ENCODE results near the gene SBF1. TPM values are rescaled to one million over a fixed set of nuclear protein-coding genes. Genes with fewer than 3 reads are reported as not detected.

Gene SBF1, protein sequence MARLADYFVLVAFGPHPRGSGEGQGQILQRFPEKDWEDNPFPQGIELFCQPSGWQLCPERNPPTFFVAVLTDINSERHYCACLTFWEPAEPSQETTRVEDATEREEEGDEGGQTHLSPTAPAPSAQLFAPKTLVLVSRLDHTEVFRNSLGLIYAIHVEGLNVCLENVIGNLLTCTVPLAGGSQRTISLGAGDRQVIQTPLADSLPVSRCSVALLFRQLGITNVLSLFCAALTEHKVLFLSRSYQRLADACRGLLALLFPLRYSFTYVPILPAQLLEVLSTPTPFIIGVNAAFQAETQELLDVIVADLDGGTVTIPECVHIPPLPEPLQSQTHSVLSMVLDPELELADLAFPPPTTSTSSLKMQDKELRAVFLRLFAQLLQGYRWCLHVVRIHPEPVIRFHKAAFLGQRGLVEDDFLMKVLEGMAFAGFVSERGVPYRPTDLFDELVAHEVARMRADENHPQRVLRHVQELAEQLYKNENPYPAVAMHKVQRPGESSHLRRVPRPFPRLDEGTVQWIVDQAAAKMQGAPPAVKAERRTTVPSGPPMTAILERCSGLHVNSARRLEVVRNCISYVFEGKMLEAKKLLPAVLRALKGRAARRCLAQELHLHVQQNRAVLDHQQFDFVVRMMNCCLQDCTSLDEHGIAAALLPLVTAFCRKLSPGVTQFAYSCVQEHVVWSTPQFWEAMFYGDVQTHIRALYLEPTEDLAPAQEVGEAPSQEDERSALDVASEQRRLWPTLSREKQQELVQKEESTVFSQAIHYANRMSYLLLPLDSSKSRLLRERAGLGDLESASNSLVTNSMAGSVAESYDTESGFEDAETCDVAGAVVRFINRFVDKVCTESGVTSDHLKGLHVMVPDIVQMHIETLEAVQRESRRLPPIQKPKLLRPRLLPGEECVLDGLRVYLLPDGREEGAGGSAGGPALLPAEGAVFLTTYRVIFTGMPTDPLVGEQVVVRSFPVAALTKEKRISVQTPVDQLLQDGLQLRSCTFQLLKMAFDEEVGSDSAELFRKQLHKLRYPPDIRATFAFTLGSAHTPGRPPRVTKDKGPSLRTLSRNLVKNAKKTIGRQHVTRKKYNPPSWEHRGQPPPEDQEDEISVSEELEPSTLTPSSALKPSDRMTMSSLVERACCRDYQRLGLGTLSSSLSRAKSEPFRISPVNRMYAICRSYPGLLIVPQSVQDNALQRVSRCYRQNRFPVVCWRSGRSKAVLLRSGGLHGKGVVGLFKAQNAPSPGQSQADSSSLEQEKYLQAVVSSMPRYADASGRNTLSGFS (N-terminal part only)
- 15.8 TPM for polyA plus RNA-seq (2013, experiment 1 of 2)
- 15.4 TPM for polyA plus RNA-seq (2013, experiment 2 of 2)

DNA sequence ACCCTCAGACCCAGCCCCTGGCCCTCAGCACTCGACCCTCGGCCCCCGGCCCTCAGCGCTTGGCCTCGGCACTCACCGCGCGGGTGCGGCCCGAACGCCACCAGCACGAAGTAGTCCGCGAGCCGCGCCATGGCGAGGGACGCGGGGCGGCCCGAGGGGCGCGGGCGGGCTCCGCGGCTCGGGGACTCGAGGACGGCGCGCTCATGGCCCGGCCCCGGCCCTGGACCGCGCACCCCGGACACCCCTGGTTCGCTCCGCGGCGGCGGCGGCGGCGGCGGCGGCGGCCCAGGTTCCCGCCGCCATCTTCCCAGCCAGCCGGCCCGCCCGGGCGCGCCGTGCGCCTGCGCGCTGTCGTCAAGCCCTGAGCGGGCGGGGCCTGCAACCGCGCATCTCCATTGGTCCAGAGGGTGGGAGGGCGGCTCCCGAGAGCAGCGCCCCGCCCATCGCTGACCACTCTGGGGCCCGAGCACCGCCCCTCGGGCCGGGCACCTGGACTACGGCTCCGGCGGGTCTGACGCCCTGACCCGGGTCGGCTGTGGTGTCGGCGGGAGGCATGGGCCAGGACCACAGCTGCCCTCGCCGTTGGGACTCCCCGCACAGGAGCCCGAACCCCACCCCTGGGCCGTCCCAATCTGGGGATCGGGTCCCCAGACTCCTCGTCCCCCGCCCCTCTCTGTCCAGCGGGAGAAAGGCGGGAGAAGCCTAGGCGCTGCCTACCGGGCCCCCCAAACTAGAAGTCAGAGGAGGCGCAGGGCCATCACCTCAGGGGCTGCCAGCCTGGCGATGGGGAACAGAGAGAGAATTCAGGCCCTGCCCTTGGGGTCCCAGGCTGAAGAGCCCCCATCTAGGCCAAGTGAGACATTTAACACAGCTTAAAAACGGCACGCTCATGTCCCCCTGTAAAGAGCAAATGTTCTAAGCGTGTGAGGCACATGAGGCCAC is at the start of gene SBF1:
Gene SBF1, minus strand, starts transcription at position 326 of the 942 bp plus-strand sequence. Its CDS starts 195 bp downstream, at position 131.
- Histone ChIP-seq H3K23ac (ENCODE audit: low read length) (peak within 1 kb of the TSS; percentile 95), H2BK5ac (ENCODE audit: low read length) (no peak within 1 kb of the TSS), H3K79me2 (ENCODE audit: control insufficient read depth, insufficient read depth, low read length) (peaks cover 39% of the 10 kb centered on the region), H3K4me1 (ENCODE audit: control insufficient read depth, low read depth, low read length) (peaks cover 11% of the 10 kb centered on the region), H3K4me3 (ENCODE audit: low read length) (peak within 1 kb of the TSS; percentile 67), H3K27ac (ENCODE audit: low read depth, low read length) (peak within 1 kb of the TSS; percentile 22), H3K36me3 (ENCODE audit: control insufficient read depth, insufficient read depth, low read length) (no peaks in the 10 kb centered on the region), H3K79me1 (ENCODE audit: low read length) (peaks cover 25% of the 10 kb centered on the region), H3K27me3 (ENCODE audit: insufficient read depth, low read length, poor library complexity) (no peaks in the 10 kb centered on the region), H3K4me2 (ENCODE audit: low read length) (peak within 1 kb of the TSS; percentile 92), H2BK15ac (replicated peaks; ENCODE audit: low read depth) (no peak within 1 kb of the TSS), H3K56ac (ENCODE audit: low read length) (peak within 1 kb of the TSS; percentile 91), H3K9ac (ENCODE audit: low read length) (peak within 1 kb of the TSS; percentile 86), H2AK5ac (ENCODE audit: low read length) (peak within 1 kb of the TSS; percentile 54), H4K5ac (ENCODE audit: low read length) (no peak within 1 kb of the TSS), H2BK120ac (ENCODE audit: low read depth, low read length) (no peak within 1 kb of the TSS), H4K8ac (ENCODE audit: low read depth, low read length) (peak within 1 kb of the TSS; percentile 66), H3K18ac (ENCODE audit: low read length) (peak within 1 kb of the TSS; percentile 75), H3K4ac (ENCODE audit: low read depth, low read length) (peak within 1 kb of the TSS; percentile 57)
- no CpG with 5 or more reads among the region's 97 CpGs for WGBS (ENCODE audit: extremely low coverage, insufficient coverage, low lambda C conversion rate)
- peak; percentile 92 for DNase-seq

- no peak for DNase-seq
- H4K8ac ChIP-seq (ENCODE audit: low read depth, low read length) = no peak overlapping the region
- H2BK5ac ChIP-seq (ENCODE audit: low read length) = no peak overlapping the region
- H3K23ac ChIP-seq (ENCODE audit: low read length) = no peak overlapping the region
- no peak overlapping the region for H3K18ac ChIP-seq (ENCODE audit: low read length)
- H3K27me3 ChIP-seq (ENCODE audit: insufficient read depth, low read length, poor library complexity) = peaks cover 4% of the 10 kb centered on the region
- no peak overlapping the region for H3K27ac ChIP-seq (ENCODE audit: low read depth, low read length)
- peaks cover 1% of the 10 kb centered on the region for H3K36me3 ChIP-seq (ENCODE audit: control insufficient read depth, insufficient read depth, low read length)
- H2BK120ac ChIP-seq (ENCODE audit: low read depth, low read length) = no peak overlapping the region
- no peak overlapping the region for H4K5ac ChIP-seq (ENCODE audit: low read length)
- H3K79me1 ChIP-seq (ENCODE audit: low read length) = no peaks in the 10 kb centered on the region
- no peak overlapping the region for H3K4me3 ChIP-seq (ENCODE audit: low read length)
- H2AK5ac ChIP-seq (ENCODE audit: low read length) = no peak overlapping the region
- H3K4me1 ChIP-seq (ENCODE audit: control insufficient read depth, low read depth, low read length) = peaks cover 2% of the 10 kb centered on the region
- WGBS (ENCODE audit: extremely low coverage, insufficient coverage, low lambda C conversion rate) = no CpG with 5 or more reads among the region's 25 CpGs
- peak overlapping the region; percentile 96 for H3K56ac ChIP-seq (ENCODE audit: low read length)
- H3K4ac ChIP-seq (ENCODE audit: low read depth, low read length) = no peak overlapping the region
- H3K4me2 ChIP-seq (ENCODE audit: low read length) = peak overlapping the region; percentile 74
- H3K79me2 ChIP-seq (ENCODE audit: control insufficient read depth, insufficient read depth, low read length) = no peaks in the 10 kb centered on the region
- H2BK15ac ChIP-seq (replicated peaks; ENCODE audit: low read depth) = no peak overlapping the region
- H3K9ac ChIP-seq (ENCODE audit: low read length) = peak overlapping the region; percentile 98
Measured at GRCh38 chr22:50523806-50524675, 49.2 kb upstream of the SBF1 start.

- no peak overlapping the region for H2BK5ac ChIP-seq (ENCODE audit: low read length)
- no peak overlapping the region for H3K56ac ChIP-seq (ENCODE audit: low read length)
- H2BK15ac ChIP-seq (replicated peaks; ENCODE audit: low read depth) = no peak overlapping the region
- H3K4me1 ChIP-seq (ENCODE audit: control insufficient read depth, low read depth, low read length) = peaks cover 2% of the 10 kb centered on the region
- H3K27ac ChIP-seq (ENCODE audit: low read depth, low read length) = no peak overlapping the region
- no peak overlapping the region for H4K8ac ChIP-seq (ENCODE audit: low read depth, low read length)
- H3K4ac ChIP-seq (ENCODE audit: low read depth, low read length) = no peak overlapping the region
- WGBS (ENCODE audit: extremely low coverage, insufficient coverage, low lambda C conversion rate) = no CpG with 5 or more reads among the region's 16 CpGs
- H2BK120ac ChIP-seq (ENCODE audit: low read depth, low read length) = no peak overlapping the region
- H3K18ac ChIP-seq (ENCODE audit: low read length) = no peak overlapping the region
- H3K36me3 ChIP-seq (ENCODE audit: control insufficient read depth, insufficient read depth, low read length) = peaks cover 3% of the 10 kb centered on the region
- H3K4me2 ChIP-seq (ENCODE audit: low read length) = no peak overlapping the region
- no peak overlapping the region for H3K23ac ChIP-seq (ENCODE audit: low read length)
- H3K9ac ChIP-seq (ENCODE audit: low read length) = no peak overlapping the region
- no peak overlapping the region for H2AK5ac ChIP-seq (ENCODE audit: low read length)
- no peak overlapping the region for H3K4me3 ChIP-seq (ENCODE audit: low read length)
- H3K79me2 ChIP-seq (ENCODE audit: control insufficient read depth, insufficient read depth, low read length) = no peaks in the 10 kb centered on the region
- no peak overlapping the region for H4K5ac ChIP-seq (ENCODE audit: low read length)
- no peak for DNase-seq
- no peaks in the 10 kb centered on the region for H3K79me1 ChIP-seq (ENCODE audit: low read length)
- H3K27me3 ChIP-seq (ENCODE audit: insufficient read depth, low read length, poor library complexity) = no peaks in the 10 kb centered on the region
Measured at GRCh38 chr22:50523458-50523805, 48.6 kb upstream of the SBF1 start.

- H3K4me2 ChIP-seq (ENCODE audit: low read length) = no peak overlapping the region
- no peaks in the 10 kb centered on the region for H3K27me3 ChIP-seq (ENCODE audit: insufficient read depth, low read length, poor library complexity)
- no CpG with 5 or more reads among the region's 22 CpGs for WGBS (ENCODE audit: extremely low coverage, insufficient coverage, low lambda C conversion rate)
- no peak overlapping the region for H2AK5ac ChIP-seq (ENCODE audit: low read length)
- H3K23ac ChIP-seq (ENCODE audit: low read length) = no peak overlapping the region
- H3K36me3 ChIP-seq (ENCODE audit: control insufficient read depth, insufficient read depth, low read length) = peaks cover 3% of the 10 kb centered on the region
- H2BK120ac ChIP-seq (ENCODE audit: low read depth, low read length) = no peak overlapping the region
- peaks cover 2% of the 10 kb centered on the region for H3K4me1 ChIP-seq (ENCODE audit: control insufficient read depth, low read depth, low read length)
- DNase-seq = no peak
- no peak overlapping the region for H4K5ac ChIP-seq (ENCODE audit: low read length)
- H3K56ac ChIP-seq (ENCODE audit: low read length) = no peak overlapping the region
- H2BK5ac ChIP-seq (ENCODE audit: low read length) = no peak overlapping the region
- H3K79me2 ChIP-seq (ENCODE audit: control insufficient read depth, insufficient read depth, low read length) = no peaks in the 10 kb centered on the region
- no peak overlapping the region for H3K27ac ChIP-seq (ENCODE audit: low read depth, low read length)
- no peak overlapping the region for H3K4me3 ChIP-seq (ENCODE audit: low read length)
- no peak overlapping the region for H3K4ac ChIP-seq (ENCODE audit: low read depth, low read length)
- H2BK15ac ChIP-seq (replicated peaks; ENCODE audit: low read depth) = no peak overlapping the region
- no peak overlapping the region for H4K8ac ChIP-seq (ENCODE audit: low read depth, low read length)
- no peak overlapping the region for H3K18ac ChIP-seq (ENCODE audit: low read length)
- H3K9ac ChIP-seq (ENCODE audit: low read length) = no peak overlapping the region
- H3K79me1 ChIP-seq (ENCODE audit: low read length) = no peaks in the 10 kb centered on the region
Measured at GRCh38 chr22:50522806-50523438, 48.1 kb upstream of the SBF1 start.

Data from mesendoderm (in vitro differentiated cells).